Measurements from ENCODE around the gene ROCK2.

Gene ROCK2

GRCh38 chr2:11320698-11321492 lies 23.5 kb downstream of the ROCK2 start:
- no peak for TF ChIP-seq CTCF (IDR thresholded peaks at IDR 0.05; ENCODE audit: low read depth, low read length)
- no peak for DNase-seq (ENCODE audit: extremely low read depth, low read depth)

GRCh38 chr2:11319939-11320338 lies 24.5 kb downstream of the ROCK2 start:
- TF ChIP-seq CTCF (IDR thresholded peaks at IDR 0.05; ENCODE audit: low read depth, low read length): no peak
- DNase-seq (ENCODE audit: extremely low read depth, low read depth): no peak

- no peak for TF ChIP-seq CTCF (IDR thresholded peaks at IDR 0.05; ENCODE audit: low read depth, low read length)
These were observed 29.2 kb downstream of the ROCK2 start for GRCh38 chr2:11315074-11315705.

GRCh38 chr2:11314487-11314886 lies 29.9 kb downstream of the ROCK2 start:
- no peak for DNase-seq (ENCODE audit: extremely low read depth, low read depth)
- TF ChIP-seq CTCF (IDR thresholded peaks at IDR 0.05; ENCODE audit: low read depth, low read length): no peak

More at GRCh38 chr2:11315074-11315705, 29.2 kb downstream of the ROCK2 start:
- DNase-seq (ENCODE audit: extremely low read depth, low read depth): no peak

GRCh38 chr2:11312770-11313471 lies 31.5 kb downstream of the ROCK2 start:
- no peak for DNase-seq (ENCODE audit: extremely low read depth, low read depth)
- no peak for TF ChIP-seq CTCF (IDR thresholded peaks at IDR 0.05; ENCODE audit: low read depth, low read length)

- no peak for TF ChIP-seq CTCF (IDR thresholded peaks at IDR 0.05; ENCODE audit: low read depth, low read length)
These were observed 32.9 kb downstream of the ROCK2 start for GRCh38 chr2:11311543-11311942.

GRCh38 chr2:11310212-11310611 lies 34.2 kb downstream of the ROCK2 start:
- no peak for TF ChIP-seq CTCF (IDR thresholded peaks at IDR 0.05; ENCODE audit: low read depth, low read length)
- no peak for DNase-seq (ENCODE audit: extremely low read depth, low read depth)

More at GRCh38 chr2:11311543-11311942, 32.9 kb downstream of the ROCK2 start:
- DNase-seq (ENCODE audit: extremely low read depth, low read depth): no peak

All from AG09319 (cell line).